Activated CD4-positive, CD25-positive, alpha-beta regulatory T cell (primary cell): ENCODE data around the gene PRKCQ.
"Not testable (repeated sequence)": the region's sequence is repeated elsewhere in the genome, so short reads cannot be mapped to it uniquely, and the experiment has no call there.

Source experiments
- DNase-seq, 4 experiments: peaks; one replicate each; lab custom pipeline; 2025; lab: John Stamatoyannopoulos, UW

PRKCQ gene

GRCh38 chr10:6384031-6384430 is 196.0 kb downstream of the PRKCQ start:
- no peak for DNase-seq

GRCh38 chr10:6383096-6383812 is 196.8 kb downstream of the PRKCQ start:
- DNase-seq: no peak

GRCh38 chr10:6382081-6382480 is 198.0 kb downstream of the PRKCQ start:
- peak in 1 of 4 experiments; percentile 13 for DNase-seq

GRCh38 chr10:6380478-6380877 is 199.6 kb downstream of the PRKCQ start:
- DNase-seq: not testable (repeated sequence)

- DNase-seq: no peak
Measured at GRCh38 chr10:6379015-6379776, 200.9 kb downstream of the PRKCQ start.
